H1 (cell line): ENCODE measurements around the gene FCHO1. TPM values are rescaled to one million over a fixed set of nuclear protein-coding genes. Genes with fewer than 3 reads are reported as not detected.

ENCODE experiments used
- CTCF ChIA-PET: fragments of 300-600 bp; sonication (Branson Sonifier 250); formaldehyde crosslinking; loops from one replicate; lab custom pipeline; 2021; ENCODE audit not compliant: partially characterized antibody; lab: Charles Lee
- POLR2A ChIA-PET: fragments of 300-600 bp; sonication (Branson Sonifier 250); formaldehyde crosslinking; loops from one replicate; lab custom pipeline; 2021; ENCODE audit warnings: inconsistent platforms; ENCODE audit not compliant: partially characterized antibody; lab: Charles Lee
- DNase-seq, 2 experiments: peaks; one replicate each; pipeline versions ENCODE4 v3.0.0 to v3.0.0-alpha.2; 2010 to 2022; ENCODE audit warnings: low spot score in 2 of 2, low read depth in 1 of 2, mixed read lengths in 1 of 2
- FAIRE-seq: peaks from 2 replicates; lab custom pipeline; 2011; peaks lifted over from hg19 to GRCh38; lab: Jason Lieb, UNC
- H2AFZ ChIP-seq: 2 replicates; pipeline ENCODE4 v1.8.1; 2012; ENCODE audit warnings: low read length, inconsistent platforms
- H2AK5ac ChIP-seq: 2 replicates; pipeline ENCODE4 v1.6.1; 2013; ENCODE audit warnings: low read depth, low read length
- H2BK120ac ChIP-seq: replicated peaks from 2 replicates; pipeline ENCODE3; 2013; ENCODE audit warnings: low read depth, low read length, inconsistent platforms
- H2BK12ac ChIP-seq: 2 replicates; pipeline ENCODE4 v1.6.1; 2013; ENCODE audit warnings: low read depth, low read length
- H2BK15ac ChIP-seq: 2 replicates; pipeline ENCODE4 v1.6.1; 2013; ENCODE audit warnings: low read length
- H2BK20ac ChIP-seq: 2 replicates; pipeline ENCODE4 v1.6.1; 2013; ENCODE audit warnings: low read length
- H2BK5ac ChIP-seq: 2 replicates; pipeline ENCODE4 v1.6.1; 2013; ENCODE audit warnings: low read depth, low read length
- H3K14ac ChIP-seq: 2 replicates; pipeline ENCODE4 v1.6.1; 2013; ENCODE audit warnings: inconsistent platforms; ENCODE audit not compliant: insufficient read length
- H3K18ac ChIP-seq: 2 replicates; pipeline ENCODE4 v1.6.1; 2013; ENCODE audit warnings: low read length; ENCODE audit errors: extremely low read depth
- H3K23ac ChIP-seq: 2 replicates; pipeline ENCODE4 v1.6.1; 2013; ENCODE audit warnings: inconsistent platforms; ENCODE audit not compliant: insufficient read length
- H3K23me2 ChIP-seq: 2 replicates; pipeline ENCODE4 v1.6.1; 2013; ENCODE audit warnings: low read depth, low read length
- H3K27ac ChIP-seq: 2 replicates; pipeline ENCODE4 v1.6.1; 2011; ENCODE audit warnings: low read depth, low read length, inconsistent platforms
- H3K27me3 ChIP-seq, 4 experiments: replicated peaks in 1 of 4; 1 replicate in 1 of 4; 2 replicates in 3 of 4; pipeline versions ENCODE4 v1.6.1 to v1.8.1; 2011 to 2013; ENCODE audit warnings: low read length in 3 of 4, mild to moderate bottlenecking in 3 of 4, inconsistent platforms in 2 of 4, mixed read lengths in 2 of 4, moderate library complexity in 1 of 4; ENCODE audit not compliant: control insufficient read depth in 3 of 4, insufficient read depth in 3 of 4; ENCODE audit errors: extremely low read depth in 1 of 4
- H3K36me3 ChIP-seq, 4 experiments: 2 replicates each; pipeline versions ENCODE4 v1.6.1 to v1.8.1; 2011 to 2013; ENCODE audit warnings: mild to moderate bottlenecking in 4 of 4, low read length in 3 of 4, moderate library complexity in 2 of 4, control low read depth in 1 of 4, inconsistent platforms in 1 of 4; ENCODE audit not compliant: insufficient read depth in 4 of 4, control insufficient read depth in 2 of 4
- H3K4ac ChIP-seq: replicated peaks from 2 replicates; pipeline ENCODE3; 2013; ENCODE audit warnings: low read length, low read depth, mixed read lengths, inconsistent platforms; ENCODE audit not compliant: insufficient read length
- H3K4me1 ChIP-seq, 4 experiments: replicated peaks in 1 of 4; 1 replicate in 1 of 4; 2 replicates in 3 of 4; pipeline versions ENCODE4 v1.6.1 to v1.8.1; 2011 to 2013; ENCODE audit warnings: low read length in 3 of 4, inconsistent platforms in 2 of 4, mixed read lengths in 1 of 4; ENCODE audit not compliant: insufficient read depth in 4 of 4, control insufficient read depth in 3 of 4
- H3K4me2 ChIP-seq, 2 experiments: 2 replicates each; pipeline versions ENCODE4 v1.6.1 to v1.8.1; 2011 to 2013; ENCODE audit warnings: low read depth in 2 of 2, low read length in 2 of 2, control low read depth in 1 of 2, inconsistent platforms in 1 of 2, mild to moderate bottlenecking in 1 of 2; ENCODE audit not compliant: insufficient read depth in 1 of 2
- H3K4me3 ChIP-seq, 4 experiments: fragments of 200-600, 300-600 bp in 1 of 4; sonication (generic), shearing (Covaris generic), sonication (Bioruptor Twin) in 1 of 4; 2 replicates each; pipeline versions ENCODE4 v1.5.1 to v1.8.1; 2011 to 2016; ENCODE audit warnings: low read length in 4 of 4, low read depth in 3 of 4, control low read depth in 2 of 4, inconsistent platforms in 2 of 4, mild to moderate bottlenecking in 2 of 4, mixed read lengths in 1 of 4, moderate library complexity in 1 of 4; ENCODE audit not compliant: insufficient read depth in 2 of 4; ENCODE audit errors: extremely low read depth in 1 of 4
- H3K56ac ChIP-seq: replicated peaks from 2 replicates; pipeline ENCODE3; 2013; ENCODE audit warnings: low read depth, mild to moderate bottlenecking, mixed read lengths, low read length, inconsistent platforms; ENCODE audit not compliant: insufficient read length
- H3K79me1 ChIP-seq: 2 replicates; pipeline ENCODE4 v1.6.1; 2013; ENCODE audit warnings: low read depth, low read length, control low read depth
- H3K79me2 ChIP-seq, 2 experiments: 2 replicates each; pipeline versions ENCODE4 v1.6.1 to v1.8.1; 2012 to 2013; ENCODE audit warnings: low read length in 2 of 2, mild to moderate bottlenecking in 2 of 2, inconsistent platforms in 1 of 2; ENCODE audit not compliant: insufficient read depth in 2 of 2, control insufficient read depth in 1 of 2
- H3K9ac ChIP-seq, 4 experiments: replicated peaks in 1 of 4; 1 replicate in 1 of 4; 2 replicates in 3 of 4; pipeline versions ENCODE4 v1.6.1 to v1.8.1; 2011 to 2013; ENCODE audit warnings: low read depth in 3 of 4, low read length in 3 of 4, control low read depth in 2 of 4, mild to moderate bottlenecking in 2 of 4, moderate library complexity in 2 of 4, inconsistent platforms in 1 of 4; ENCODE audit errors: extremely low read depth in 1 of 4
- H3K9me3 ChIP-seq, 2 experiments: 2 replicates each; pipeline versions ENCODE4 v1.6.1 to v1.8.1; 2012 to 2013; ENCODE audit warnings: mild to moderate bottlenecking in 2 of 2, moderate library complexity in 2 of 2, control low read depth in 1 of 2, inconsistent platforms in 1 of 2, low read depth in 1 of 2, low read length in 1 of 2, mixed read lengths in 1 of 2; ENCODE audit not compliant: insufficient read depth in 2 of 2
- H4K20me1 ChIP-seq, 2 experiments: replicated peaks in 1 of 2; 2 replicates each; pipeline versions ENCODE3 to v1.8.1; 2011 to 2013; ENCODE audit warnings: inconsistent platforms in 2 of 2, low read length in 2 of 2, mild to moderate bottlenecking in 1 of 2; ENCODE audit not compliant: insufficient read depth in 2 of 2, control insufficient read depth in 1 of 2
- H4K5ac ChIP-seq: 2 replicates; pipeline ENCODE4 v1.6.1; 2013; ENCODE audit warnings: low read length, low read depth, mixed read lengths, inconsistent platforms; ENCODE audit not compliant: insufficient read length
- H4K8ac ChIP-seq: 2 replicates; pipeline ENCODE4 v1.8.0; 2013; ENCODE audit warnings: mild to moderate bottlenecking, moderate library complexity, low read length, inconsistent platforms; ENCODE audit not compliant: insufficient read depth; ENCODE audit errors: extremely low read depth
- H4K91ac ChIP-seq: replicated peaks from 2 replicates; pipeline ENCODE3; 2013; ENCODE audit warnings: low read length, mixed read lengths, inconsistent platforms; ENCODE audit not compliant: insufficient read length
- CREB1 ChIP-seq: IDR thresholded peaks from 2 replicates; pipeline ENCODE4 v1.6.1; 2012; ENCODE audit warnings: inconsistent platforms
- PHF8 ChIP-seq: fragments of 200-600 bp; sonication (generic); conservative IDR thresholded peaks from 2 replicates; pipeline ENCODE4 v1.7.1; 2012; ENCODE audit warnings: low read depth, mild to moderate bottlenecking, inconsistent platforms, low read length, moderate library complexity
- SIN3A ChIP-seq, 2 experiments: IDR thresholded peaks in 1 of 2; conservative IDR thresholded peaks in 1 of 2; 2 replicates each; pipeline ENCODE4 v1.6.1; 2011 to 2012; ENCODE audit warnings: low read length in 2 of 2, improper control_type of control experiment in 1 of 2, low read depth in 1 of 2, mild to moderate bottlenecking in 1 of 2
- TAF1 ChIP-seq: IDR thresholded peaks from 2 replicates; pipeline ENCODE4 v1.6.1; 2011; ENCODE audit warnings: mild to moderate bottlenecking, low read depth, low read length
- WGBS, 2 experiments: shearing (Covaris generic) in 1 of 2; methylation state at CpG; one replicate each; pipeline versions ENCODE4 v1.1.6 to v1.1.7; 2013 to 2015; ENCODE audit warnings: low lambda C conversion rate in 2 of 2, mixed read lengths in 2 of 2, inconsistent platforms in 1 of 2, low coverage in 1 of 2, missing lambda C conversion rate in 1 of 2; ENCODE audit not compliant: insufficient replicate concordance in 2 of 2, insufficient coverage in 1 of 2, insufficient read length in 1 of 2; ENCODE audit errors: extremely low coverage in 1 of 2, missing lambda C conversion rate in 1 of 2; 5-methylcytosine and 5-hydroxymethylcytosine counted together
- polyA plus RNA-seq, 7 experiments: library from polyadenylated mRNA; depleted of rRNA in 3 of 7; stranded (reverse) in 5 of 7; unstranded in 2 of 7; fragments of >200 nt in 5 of 7; fragments of 200-250 nt in 2 of 7; gene quantifications; 1 replicate in 5 of 7; 2 replicates in 1 of 7; 4 replicates in 1 of 7; pipeline versions ENCODE4 v1.2.1 to v1.2.3, GENCODE V29; 2011 to 2013; ENCODE audit warnings: missing spikeins in 2 of 7, mixed read lengths in 2 of 7
- total RNA-seq: library from RNA; stranded (reverse); fragmentation: NEBNext Ultra II Directional; extraction: Animal tissue kit (Norgen Biotek cat#: 25700); gene quantifications from 2 replicates; pipeline ENCODE4 v1.2.1, GENCODE V29; 2021

The FCHO1 gene
- total and polyA plus RNA-seq, 2 of the 8 experiments (the other 6 are each of a cell fraction or from before 2014, with no cell fraction given), result 13.0 to 25.9 TPM

DNA sequence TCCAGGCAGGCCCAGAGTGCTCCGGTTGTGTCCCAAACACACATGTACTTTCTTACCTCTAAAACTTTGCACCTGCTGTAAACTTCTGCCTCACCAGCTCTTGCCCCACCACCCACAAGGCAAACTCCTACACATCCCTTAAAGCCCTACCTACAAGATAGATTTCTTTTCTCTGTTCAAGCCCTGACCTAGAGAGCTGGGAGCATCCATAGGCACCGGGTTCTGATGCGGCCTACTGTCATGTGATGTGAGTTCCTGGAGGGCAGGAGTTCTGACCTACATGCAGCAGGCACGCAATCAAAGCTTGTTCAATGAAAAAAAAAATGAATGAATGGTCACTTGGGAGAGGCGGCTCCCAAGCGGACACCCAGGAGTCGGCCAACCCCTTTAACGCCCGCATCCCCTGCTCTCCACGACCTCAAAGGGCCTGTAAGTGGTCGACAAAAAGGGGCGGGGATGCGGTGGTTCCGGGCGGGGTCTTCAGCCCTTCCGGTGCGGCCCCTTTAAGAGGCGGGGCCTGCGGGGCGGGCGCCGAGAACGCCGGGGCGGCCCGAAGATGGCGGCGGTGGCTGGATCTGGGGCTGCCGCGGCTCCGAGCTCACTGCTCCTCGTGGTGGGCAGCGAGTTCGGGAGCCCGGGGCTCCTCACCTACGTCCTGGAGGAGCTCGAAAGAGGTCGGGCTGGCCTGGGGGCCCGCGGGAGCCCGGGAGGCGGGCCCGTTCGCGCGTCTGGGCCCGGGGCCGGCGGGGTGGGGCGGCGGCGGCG lies 32.1 kb upstream of the FCHO1 start, which contains the start of gene MAP1S:
MAP1S (plus strand) TSS at position 534 of the 765 bp plus-strand sequence; CDS start at position 557, 23 bp downstream.
- Histone ChIP-seq H2BK15ac (peak within 1 kb of the TSS; percentile 93), H3K79me2 (peaks cover 17 to 32% of the 10 kb centered on the region in 2 experiments), H4K5ac (peak within 1 kb of the TSS; percentile 46), H2BK20ac (no peak within 1 kb of the TSS), H2BK12ac (0 out of 2 replicates have a peak within 1 kb of the TSS, but pooled peaks have one; percentile 31), H3K79me1 (peaks cover 9% of the 10 kb centered on the region; the same call in 1 of the 2 replicates), H3K4me2 (peak within 1 kb of the TSS; percentile 89 to 99), H3K27me3 (no peaks in the 10 kb centered on the region), H3K14ac (no peak within 1 kb of the TSS), H3K4me3 (peak within 1 kb of the TSS; percentile 75 to 100 (median 83)), H2AK5ac (no peak within 1 kb of the TSS; the same call in 1 of the 2 replicates), H3K36me3 (peaks cover 0 to 6% (median 3%) of the 10 kb centered on the region in 4 experiments; a peak in 6 of 8 replicates), H3K9me3 (no peaks in the 10 kb centered on the region), H3K23me2 (peaks cover 9% of the 10 kb centered on the region; the same call in 1 of the 2 replicates), H3K56ac (no peak within 1 kb of the TSS), H2BK5ac (peak within 1 kb of the TSS; percentile 52; the same call in 1 of the 2 replicates), H4K91ac (peak within 1 kb of the TSS; percentile 5), H3K27ac (no peak within 1 kb of the TSS; the same call in 1 of the 2 replicates), H4K20me1 (peaks cover 11 to 21% of the 10 kb centered on the region in 2 experiments), H3K4me1 (peaks cover 4 to 13% (median 6%) of the 10 kb centered on the region in 4 experiments), H3K18ac (no peak within 1 kb of the TSS; the same call in 1 of the 2 replicates), H2BK120ac (peak within 1 kb of the TSS; percentile 26), H4K8ac (peak within 1 kb of the TSS; percentile 94), H2AFZ (peak within 1 kb of the TSS; percentile 37; the same call in 1 of the 2 replicates), H3K9ac (peak within 1 kb of the TSS; percentile 56 to 84 (median 64)), H3K4ac (no peak within 1 kb of the TSS), H3K23ac (no peak within 1 kb of the TSS)
- ChIA-PET POLR2A (interaction anchor here (0.7 to 3.8 kb wide), 15 partner anchors 9 to 140 kb away, joined by 3 to 13 read pairs (median 3); no protein-coding TSS in a partner anchor), CTCF (interaction anchor here (0.8 to 3.6 kb wide), 7 partner anchors 15 to 235 kb away, joined by 3 to 21 read pairs (median 3); no protein-coding TSS in a partner anchor)
- FAIRE-seq (no peak), DNase-seq (peak; percentile 50 to 91)
- WGBS, 2 experiments, result 8% methylated on average over 28 of the region's 53 CpGs; no CpG with 5 or more reads in 1 of the 2 experiments
- TF ChIP-seq TAF1 (peak; percentile 90), PHF8 (peak; percentile 95), SIN3A (conservative IDR thresholded peaks at IDR 0.05 in 1 of 2, IDR thresholded peaks at IDR 0.05 in 1 of 2; ENCODE audit: low read depth in 1 of 2, low read length in 2 of 2) (0 out of 4 replicates have a peak, but pooled peaks of 1 of the 2 experiments have one; percentile 58), CREB1 (peak; percentile 18; the same call in 1 of the 2 replicates)
